ENCODE results near the gene ADGRV1. TPM values are rescaled to one million over a fixed set of nuclear protein-coding genes. Genes with fewer than 3 reads are reported as not detected.

Gene ADGRV1
- polyA plus RNA-seq, 2 of the 4 experiments (the other 2 are of a cell fraction): 0.70 to 3.7 TPM

- ChIA-PET CTCF (interaction anchor here (0.9 to 6.6 kb wide), 12 partner anchors 14 to 489 kb away, joined by 3 to 103 read pairs (median 7); partner anchors contain the start of gene ARRDC3), POLR2A (interaction anchor here (3.8 kb wide), 1 partner anchor 453 kb away, joined by 32 read pairs; the partner anchor contains the start of gene ARRDC3)
- Histone ChIP-seq H3K4me3 (no peak overlapping the region), H3K4me1 (peaks cover 33% of the 10 kb centered on the region), H3K9me3 (peaks cover 6% of the 10 kb centered on the region; the same call in 1 of the 3 replicates), H3K27ac (peak overlapping the region; percentile 72 to 81), H3K4me2 (peak overlapping the region; percentile 61)
- ATAC-seq (peak; percentile 39 to 61; a peak in 3 of 6 replicates), DNase-seq (ENCODE audit: low read depth in 1 of 2, low spot score in 1 of 2) (no peak), FAIRE-seq (no peak)
- 53% methylated on average over 4 of the region's 4 CpGs for WGBS (ENCODE audit: missing lambda C conversion rate)
- no peak for TF ChIP-seq ELK1 (IDR thresholded peaks at IDR 0.05; ENCODE audit: low read depth, low read length)
- TF ChIP-seq MAFK (IDR thresholded peaks at IDR 0.05; ENCODE audit: partially characterized antibody): no peak
- TF ChIP-seq ESRRA (IDR thresholded peaks at IDR 0.05; ENCODE audit: borderline replicate concordance, low read length): no peak
- no peak for TF ChIP-seq CEBPB (IDR thresholded peaks at IDR 0.05)
- TF ChIP-seq USF2 (IDR thresholded peaks at IDR 0.05): no peak
- TF ChIP-seq TP53 (CRISPR knock-in tag; IDR thresholded peaks at IDR 0.05): no peak
- TF ChIP-seq RFX5 (IDR thresholded peaks at IDR 0.05): no peak
- no peak for TF ChIP-seq RNF2 (IDR thresholded peaks at IDR 0.05; ENCODE audit: borderline replicate concordance, low read depth)
- TF ChIP-seq TFCP2L1 (CRISPR knock-in tag; IDR thresholded peaks at IDR 0.05): no peak
- TF ChIP-seq MAX (IDR thresholded peaks at IDR 0.05): no peak
- no peak for TF ChIP-seq EHMT2 (IDR thresholded peaks at IDR 0.05; ENCODE audit: low read depth)
- TF ChIP-seq ZSCAN20 (CRISPR knock-in tag; IDR thresholded peaks at IDR 0.05): no peak
- no peak for TF ChIP-seq FOSB (CRISPR knock-in tag; IDR thresholded peaks at IDR 0.05)
These were observed 372.3 kb downstream of the ADGRV1 start for GRCh38 chr5:90930756-90931431.

GRCh38 chr5:90932052-90932699 lies 373.6 kb downstream of the ADGRV1 start:
- Histone ChIP-seq H3K4me1 (peaks cover 33% of the 10 kb centered on the region), H3K27ac (peak overlapping the region; percentile 72 to 82), H3K4me2 (peak overlapping the region; percentile 61), H3K4me3 (no peak overlapping the region), H3K9me3 (peaks cover 6% of the 10 kb centered on the region; the same call in 1 of the 3 replicates)
- DNase-seq (ENCODE audit: low read depth in 1 of 2, low spot score in 1 of 2) (peak; percentile 47 to 80), ATAC-seq (peak; percentile 77 to 93), FAIRE-seq (peak; percentile 97)
- TF ChIP-seq SMC3 (IDR thresholded peaks at IDR 0.05): peak; percentile 94
- no peak for TF ChIP-seq POLR2A (IDR thresholded peaks at IDR 0.05; ENCODE audit: low read length)
- no peak for TF ChIP-seq FOSL2 (IDR thresholded peaks at IDR 0.05)
- peak; percentile 33; the same call in 1 of the 2 replicates for TF ChIP-seq FOSL2 (CRISPR knock-in tag; IDR thresholded peaks at IDR 0.05)
- TF ChIP-seq ESRRA (IDR thresholded peaks at IDR 0.05; ENCODE audit: borderline replicate concordance, low read length): no peak
- peak; percentile 94 for TF ChIP-seq CTCF (IDR thresholded peaks at IDR 0.05)
- no peak for TF ChIP-seq POLR2AphosphoS2 (conservative IDR thresholded peaks at IDR 0.05; ENCODE audit: low read length)
- no peak for TF ChIP-seq HDAC2 (IDR thresholded peaks at IDR 0.05)
- TF ChIP-seq CEBPB (IDR thresholded peaks at IDR 0.05): peak in 1 of 2 experiments; percentile 44; a peak in 1 of 4 replicates
- TF ChIP-seq ELK1 (IDR thresholded peaks at IDR 0.05; ENCODE audit: low read depth, low read length): no peak
- TF ChIP-seq RNF2 (IDR thresholded peaks at IDR 0.05; ENCODE audit: borderline replicate concordance, low read depth): no peak
- TF ChIP-seq HMGXB4 (CRISPR knock-in tag; IDR thresholded peaks at IDR 0.05; ENCODE audit: borderline replicate concordance): no peak
- TF ChIP-seq MYC (IDR thresholded peaks at IDR 0.05; ENCODE audit: borderline replicate concordance, low read length): no peak
- peak; percentile 96 to 98 for TF ChIP-seq RAD21 (conservative IDR thresholded peaks at IDR 0.05 in 1 of 2, IDR thresholded peaks at IDR 0.05 in 1 of 2)
- TF ChIP-seq NFE2L2 (conservative IDR thresholded peaks at IDR 0.05; ENCODE audit: low read length): no peak
- peak; percentile 45; the same call in 1 of the 2 replicates for TF ChIP-seq GATA3 (IDR thresholded peaks at IDR 0.05; ENCODE audit: borderline replicate concordance)
- ChIA-PET CTCF (interaction anchor here (0.6 to 6.6 kb wide), 62 partner anchors 10 to 488 kb away, joined by 3 to 103 read pairs (median 4); partner anchors contain the start of gene ARRDC3), POLR2A (interaction anchor here (0.6 to 3.8 kb wide), 5 partner anchors 51 to 452 kb away, joined by 3 to 32 read pairs (median 7); partner anchors contain the start of gene ARRDC3)
- 4% methylated on average over 4 of the region's 4 CpGs for WGBS (ENCODE audit: missing lambda C conversion rate)
